ENCODE measurements around the gene STK17A. TPM values are rescaled to one million over a fixed set of nuclear protein-coding genes. Genes with fewer than 3 reads are reported as not detected.

STK17A gene
- 10 to 100 TPM in 3 of 4 donors, 1 to 10 TPM in 1; 7.9 to 22.9 (median 16.4) TPM for total RNA-seq

- peak within 1 kb of the TSS; percentile 60 to 95 (median 91) for H3K4me3 ChIP-seq (replicated peaks in 1 of 3)
- H3K9me3 ChIP-seq, result no peaks in the 10 kb centered on the region
- H3K27me3 ChIP-seq, result no peaks in the 10 kb centered on the region
- peak; percentile 90 to 93 for DNase-seq
- intact Hi-C loops (cut with DNase I), result loop anchor here (2.0 to 5.0 kb wide), 2 partner anchors 116 to 255 kb away; no protein-coding TSS in a partner anchor
- TF ChIP-seq CTCF (IDR thresholded peaks at IDR 0.05), result peak; percentile 94 to 100 (median 100)
- peak; percentile 16 to 85 for TF ChIP-seq POLR2A (IDR thresholded peaks at IDR 0.05)
- H3K4me1 ChIP-seq, result peaks cover 11 to 15% of the 10 kb centered on the region in 2 donors
- peak within 1 kb of the TSS; percentile 78 to 93 (median 82) for H3K27ac ChIP-seq
- WGBS, 2 donors, result 2 to 3% methylated on average over 21 to 22 of the region's 83 CpGs
- no peaks in the 10 kb centered on the region for H3K36me3 ChIP-seq
Observed at GRCh38 chr7:43582503-43583423, at the start of gene STK17A. Gene STK17A (plus strand): TSS chr7:43583108. CDS start chr7:43583244, 136 bp downstream.

- no peak overlapping the region for H3K4me3 ChIP-seq (replicated peaks in 1 of 3)
Observed at GRCh38 chr7:43533801-43534479, 49.0 kb upstream of the STK17A start.

GRCh38 chr7:43535031-43535451 lies 47.9 kb upstream of the STK17A start:
- H3K4me3 ChIP-seq (replicated peaks in 1 of 3), result no peak overlapping the region
- no peaks in the 10 kb centered on the region for H3K4me1 ChIP-seq
- TF ChIP-seq POLR2A (IDR thresholded peaks at IDR 0.05) (no peak), CTCF (IDR thresholded peaks at IDR 0.05) (no peak)
- intact Hi-C loops (cut with DNase I), result no loop called here
- no peaks in the 10 kb centered on the region for H3K36me3 ChIP-seq
- H3K9me3 ChIP-seq, result no peaks in the 10 kb centered on the region
- no peak overlapping the region for H3K27ac ChIP-seq
- 93% methylated on average over 4 of the region's 4 CpGs for WGBS, 2 donors
- DNase-seq, result no peak
- H3K27me3 ChIP-seq, result no peaks in the 10 kb centered on the region

More at GRCh38 chr7:43533801-43534479, 49.0 kb upstream of the STK17A start:
- Histone ChIP-seq H3K27me3 (no peaks in the 10 kb centered on the region), H3K36me3 (no peaks in the 10 kb centered on the region), H3K27ac (no peak overlapping the region), H3K9me3 (no peaks in the 10 kb centered on the region), H3K4me1 (no peaks in the 10 kb centered on the region)
- TF ChIP-seq CTCF (IDR thresholded peaks at IDR 0.05) (no peak), POLR2A (IDR thresholded peaks at IDR 0.05) (no peak)
- no peak for DNase-seq
- 65 to 75% methylated on average over 6 of the region's 6 CpGs for WGBS, 2 donors
- intact Hi-C loops (cut with DNase I), result no loop called here

- H3K27ac ChIP-seq, result no peak overlapping the region
- intact Hi-C loops (cut with DNase I), result no loop called here
- no peaks in the 10 kb centered on the region for H3K36me3 ChIP-seq
- H3K27me3 ChIP-seq, result no peaks in the 10 kb centered on the region
- WGBS, 2 donors, result 75 to 83% methylated on average over 6 of the region's 6 CpGs
- DNase-seq, result no peak
- TF ChIP-seq POLR2A (IDR thresholded peaks at IDR 0.05), result no peak
- TF ChIP-seq CTCF (IDR thresholded peaks at IDR 0.05), result no peak
- no peaks in the 10 kb centered on the region for H3K9me3 ChIP-seq
- no peak overlapping the region for H3K4me3 ChIP-seq (replicated peaks in 1 of 3)
- no peaks in the 10 kb centered on the region for H3K4me1 ChIP-seq
Observed at GRCh38 chr7:43535810-43536585, 46.9 kb upstream of the STK17A start.
